HepG2 (cell line): ENCODE data around the gene RHOBTB1. TPM values are rescaled to one million over a fixed set of nuclear protein-coding genes. Genes with fewer than 3 reads are reported as not detected.

Experiments
- ATAC-seq: fragments of 200-7000 bp; cut with Tn5 transposase; 3 replicates; pipeline ENCODE4 v1.9.1; 2020; ENCODE audit warnings: mild to moderate bottlenecking, moderate library complexity
- BruUV-seq: library from RNA; stranded (reverse); fragments of 400-500 nt; replicated peaks from 2 replicates; lab custom pipeline; 2021; lab: Mats Ljungman, UMichigan
- CTCF ChIA-PET: fragments of 300-600 bp; formaldehyde crosslinking; extraction: SDS; loops from one replicate; lab custom pipeline; 2021; ENCODE audit warnings: low total read pairs, inconsistent platforms, low intra/inter-chr PET ratio; lab: Yijun Ruan, JAX
- POLR2A ChIA-PET: fragments of 350-600 bp; sonication (Branson Sonifier 250); formaldehyde crosslinking; loops from one replicate; lab custom pipeline; 2020; ENCODE audit warnings: antibody characterized with exemption, inconsistent platforms; lab: Yijun Ruan, JAX
- DNase-seq: peaks from one replicate; pipeline ENCODE4 v3.0.0-alpha.2; 2015; ENCODE audit warnings: low spot score
- FAIRE-seq: peaks from 3 replicates; lab custom pipeline; 2011; peaks lifted over from hg19 to GRCh38; lab: Jason Lieb, UNC
- H2AFZ ChIP-seq: one replicate; pipeline ENCODE4 v1.6.1; 2011; ENCODE audit warnings: low read length, inconsistent platforms
- H3K27ac ChIP-seq: fragments of 300-600 bp; 3 replicates; pipeline ENCODE4 v1.8.0; 2011; ENCODE audit warnings: mixed run types, mild to moderate bottlenecking, mixed read lengths, low read length, inconsistent platforms; ENCODE audit not compliant: insufficient read depth; ENCODE audit errors: extremely low read length
- H3K27me3 ChIP-seq, 2 experiments: fragments of 200-600 bp in 1 of 2; 2 replicates in 1 of 2; 3 replicates in 1 of 2; pipeline versions ENCODE4 v1.6.0 to v1.8.0; 2011; ENCODE audit warnings: low read length in 2 of 2, mild to moderate bottlenecking in 2 of 2, moderate library complexity in 2 of 2, inconsistent platforms in 1 of 2; ENCODE audit not compliant: insufficient read depth in 2 of 2, control insufficient read depth in 1 of 2
- H3K36me3 ChIP-seq, 2 experiments: fragments of 200-600 bp in 1 of 2; replicated peaks in 1 of 2; 2 replicates in 1 of 2; 3 replicates in 1 of 2; pipeline versions ENCODE4 v1.5.1 to v1.8.0; 2011; ENCODE audit warnings: low read length in 2 of 2, inconsistent platforms in 1 of 2; ENCODE audit not compliant: insufficient read depth in 2 of 2, control insufficient read depth in 1 of 2
- H3K4me1 ChIP-seq: 2 replicates; pipeline ENCODE4 v1.5.1; 2012; ENCODE audit warnings: low read length, inconsistent platforms; ENCODE audit not compliant: insufficient read depth
- H3K4me2 ChIP-seq: 2 replicates; pipeline ENCODE4 v1.6.0; 2011; ENCODE audit warnings: low read depth, low read length, inconsistent platforms
- H3K4me3 ChIP-seq, 3 experiments: fragments of 200-600 bp in 1 of 3; sonication (generic), shearing (Covaris generic) in 1 of 3; replicated peaks in 1 of 3; 2 replicates each; pipeline ENCODE4 v1.5.1; 2011 to 2016; ENCODE audit warnings: low read length in 3 of 3, inconsistent platforms in 2 of 3, low read depth in 2 of 3, mild to moderate bottlenecking in 2 of 3, control low read depth in 1 of 3, mixed read lengths in 1 of 3; ENCODE audit not compliant: insufficient read depth in 1 of 3
- H3K79me2 ChIP-seq: one replicate; pipeline ENCODE4 v1.6.1; 2011; ENCODE audit warnings: low read length, inconsistent platforms; ENCODE audit not compliant: insufficient read depth
- H3K9ac ChIP-seq: 2 replicates; pipeline ENCODE4 v1.6.0; 2011; ENCODE audit warnings: mild to moderate bottlenecking, low read depth, low read length, inconsistent platforms; ENCODE audit not compliant: insufficient read depth
- H3K9me3 ChIP-seq: 2 replicates; pipeline ENCODE4 v1.5.1; 2012; ENCODE audit warnings: mild to moderate bottlenecking, low read length
- H4K20me1 ChIP-seq: 2 replicates; pipeline ENCODE4 v1.6.0; 2011; ENCODE audit warnings: inconsistent platforms, mild to moderate bottlenecking, low read length, moderate library complexity; ENCODE audit not compliant: insufficient read depth
- MNT ChIP-seq: fragments of 450-650 bp; IDR thresholded peaks from 2 replicates; pipeline ENCODE4 v1.6.1; 2016
- MTF2 ChIP-seq: sonication (generic); formaldehyde crosslinking; IDR thresholded peaks from 2 replicates; pipeline ENCODE4 v1.5.0; 2020; ENCODE audit warnings: missing genetic modification reagents, borderline replicate concordance
- NFE2 ChIP-seq: sonication (generic); formaldehyde crosslinking; IDR thresholded peaks from 2 replicates; pipeline ENCODE4 v1.4.0; 2020; ENCODE audit warnings: missing genetic modification reagents
- SNAPC5 ChIP-seq: sonication (generic); formaldehyde crosslinking; IDR thresholded peaks from 2 replicates; pipeline ENCODE4 v1.8.1; 2023; ENCODE audit warnings: mild to moderate bottlenecking, missing genetic modification reagents, borderline replicate concordance
- ZBTB33 ChIP-seq: sonication (generic); formaldehyde crosslinking; IDR thresholded peaks from 2 replicates; pipeline ENCODE4 v1.4.0; 2020; ENCODE audit warnings: missing genetic modification reagents
- ZBTB38 ChIP-seq: sonication (generic); formaldehyde crosslinking; IDR thresholded peaks from 2 replicates; pipeline ENCODE4 v1.5.1; 2020; ENCODE audit warnings: mild to moderate bottlenecking, missing genetic modification reagents
- ZBTB43 ChIP-seq: sonication (generic); formaldehyde crosslinking; conservative IDR thresholded peaks from 2 replicates; pipeline ENCODE4 v1.4.0; 2020; ENCODE audit warnings: missing genetic modification reagents
- WGBS: methylation state at CpG from one replicate; pipeline ENCODE4 v1.1.6; 2017; ENCODE audit warnings: low lambda C conversion rate; 5-methylcytosine and 5-hydroxymethylcytosine counted together
- in situ Hi-C: cut with HindIII; loops from 2 replicates; pipeline ENCODE4 v1.10.0; 2017; ENCODE audit warnings: low pct_unique_long_range_greater_than_20kb; ENCODE audit not compliant: extremely low pct_ligation_motif_present
- intact Hi-C: fragments of 100-400 bp; cut with micrococcal nuclease; formaldehyde crosslinking; loops from one replicate; pipeline ENCODE4 v1.10.0; 2022; ENCODE audit not compliant: unreplicated experiment
- polyA plus RNA-seq, 8 experiments: library from polyadenylated mRNA; depleted of rRNA in 3 of 8; stranded (reverse) in 7 of 8; unstranded in 1 of 8; fragments of >200 nt; fragmentation: Illumina TruSeq in 4 of 8; extraction: Trizol in 4 of 8; gene quantifications; 2 replicates each; pipeline versions ENCODE4 v1.2.1 to v1.2.3, GENCODE V29; 2011 to 2016; ENCODE audit warnings: low read depth in 4 of 8, missing spikeins in 1 of 8, mixed read lengths in 1 of 8; ENCODE audit not compliant: insufficient read depth in 1 of 8
- total RNA-seq, 5 experiments: library from RNA; depleted of rRNA; stranded (reverse); fragments of >200 nt; fragmentation: Illumina TruSeq; extraction: Trizol; gene quantifications; 2 replicates each; pipeline ENCODE4 v1.2.3, GENCODE V29; 2016; ENCODE audit warnings: low read depth in 1 of 5

Gene RHOBTB1
- total and polyA plus RNA-seq, 2 of the 13 experiments (the other 11 are each of a cell fraction or from before 2014, with no cell fraction given) = 18.8 to 59.5 TPM

GRCh38 chr10:60877777-60878120 is 66.2 kb downstream of the RHOBTB1 start (continued):
- no peak for TF ChIP-seq ZBTB43
- TF ChIP-seq ZBTB38 (CRISPR knock-in tag) = no peak
- no peak for TF ChIP-seq MNT

- CTCF ChIA-PET = no interaction called here
- H2AFZ ChIP-seq = no peak overlapping the region
- H3K27me3 ChIP-seq = no peaks in the 10 kb centered on the region
- H3K4me1 ChIP-seq = peaks cover 9% of the 10 kb centered on the region
- H3K9me3 ChIP-seq = no peaks in the 10 kb centered on the region
- no peak for FAIRE-seq
- in situ Hi-C loops (no loop called here), intact Hi-C loops (no loop called here)
- H3K4me2 ChIP-seq = no peak overlapping the region
- H3K9ac ChIP-seq = no peak overlapping the region
- H3K79me2 ChIP-seq = no peaks in the 10 kb centered on the region
- POLR2A ChIA-PET = no interaction called here
- H3K36me3 ChIP-seq = peaks cover 8 to 22% of the 10 kb centered on the region in 2 experiments; a peak in 4 of 5 replicates
- no peak overlapping the region for H3K27ac ChIP-seq
- no peak for DNase-seq
- WGBS = 96% methylated on average over 3 of the region's 3 CpGs
- no TSS peak for BruUV-seq
- H4K20me1 ChIP-seq = no peaks in the 10 kb centered on the region
- TF ChIP-seq SNAPC5 (CRISPR knock-in tag) (no peak), MTF2 (no peak), ZBTB33 (CRISPR knock-in tag) (no peak), NFE2 (CRISPR knock-in tag) (no peak)
- ATAC-seq = no peak
- H3K4me3 ChIP-seq = no peak overlapping the region
These were observed 66.8 kb downstream of the RHOBTB1 start for GRCh38 chr10:60877061-60877776.
